HG02970 (cell line): ENCODE measurements around the gene PGLYRP2.
"Not testable (repeated sequence)": the region's sequence is repeated elsewhere in the genome, so short reads cannot be mapped to it uniquely, and the experiment has no call there.

Experiments
- ATAC-seq: cut with Tn5 transposase; IDR thresholded peaks from one replicate; pipeline ENCODE4 v1.9.1; 2021; ENCODE audit warnings: mild to moderate bottlenecking, moderate library complexity, moderate number of reproducible peaks; ENCODE audit not compliant: unreplicated experiment, low FRiP score

The PGLYRP2 gene

DNA sequence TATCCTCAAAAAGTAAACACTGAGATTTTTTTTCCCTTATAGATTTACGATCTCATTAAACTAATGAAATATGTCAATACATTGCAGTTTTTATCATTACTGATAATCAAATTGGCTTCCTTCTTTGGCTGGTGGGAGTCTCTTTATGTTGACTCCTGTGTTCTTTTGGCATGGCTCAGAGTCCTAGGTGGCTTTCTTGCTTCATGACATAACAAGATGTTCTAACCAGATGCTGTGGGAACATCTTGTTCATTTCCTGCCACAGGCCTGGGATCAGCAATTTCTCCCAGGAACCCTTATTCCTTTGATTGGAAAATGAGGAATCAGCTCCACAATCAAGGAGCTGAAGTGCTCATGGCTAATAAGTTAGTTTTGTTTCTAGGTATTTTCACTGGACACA is 15.8 kb upstream of the PGLYRP2 start:
- no peak for ATAC-seq

DNA sequence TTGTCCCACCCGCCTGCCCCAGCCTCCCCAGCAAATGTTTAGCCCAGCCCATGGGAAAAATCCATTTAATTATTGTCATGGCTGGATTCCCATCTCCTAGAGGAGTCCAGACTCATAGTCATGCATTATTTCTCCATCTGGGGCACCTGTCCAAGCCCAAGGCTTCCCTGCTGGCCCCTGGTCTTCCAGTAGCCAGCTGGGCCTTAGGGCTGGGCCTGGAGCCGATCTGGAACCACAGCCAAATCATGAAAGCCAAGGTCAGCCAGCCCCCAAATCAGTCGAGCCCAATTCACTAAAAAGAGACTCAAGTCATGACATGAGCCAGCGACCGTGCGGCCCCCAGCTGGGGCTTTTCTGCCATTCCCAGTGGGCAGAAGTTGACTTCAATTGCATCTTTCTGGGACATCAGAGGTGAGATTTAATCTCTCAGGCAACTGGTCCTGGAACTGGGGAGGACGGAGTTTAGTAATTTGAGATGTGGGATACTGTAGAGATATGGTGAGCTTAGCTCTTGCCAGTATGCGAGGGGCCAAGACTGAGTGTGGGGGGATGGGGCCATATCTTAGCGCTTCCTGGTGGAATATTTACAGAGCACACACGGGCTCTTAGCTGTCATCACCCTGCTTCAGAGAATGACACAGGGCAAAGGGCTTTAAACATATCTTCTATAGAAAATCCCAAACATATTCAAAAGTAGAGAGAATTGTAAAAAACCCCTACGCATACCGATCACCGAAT is 9.4 kb upstream of the PGLYRP2 start:
- ATAC-seq = no peak

DNA sequence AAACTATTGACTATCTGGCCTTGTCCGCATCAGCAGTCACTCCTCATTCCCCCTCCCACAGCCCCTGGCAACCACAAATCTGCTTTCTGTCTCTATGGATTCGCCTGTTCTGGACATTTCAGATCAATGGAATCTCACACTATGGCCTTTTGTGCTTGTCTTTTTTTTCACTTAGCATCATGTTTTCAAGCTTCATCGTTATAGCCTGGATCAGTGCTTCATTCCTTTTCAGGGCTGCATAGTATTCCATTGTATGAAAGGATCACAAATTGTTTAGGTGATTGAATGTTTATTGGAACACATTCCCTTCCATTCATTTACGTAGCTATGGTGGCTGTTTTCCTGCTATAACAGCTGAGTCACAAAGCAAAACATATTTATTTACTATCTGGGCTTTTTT is 7.7 kb upstream of the PGLYRP2 start:
- ATAC-seq = no peak

GRCh38 chr19:15485768-15486167 is 6.5 kb upstream of the PGLYRP2 start:
- not testable (repeated sequence) for ATAC-seq

DNA sequence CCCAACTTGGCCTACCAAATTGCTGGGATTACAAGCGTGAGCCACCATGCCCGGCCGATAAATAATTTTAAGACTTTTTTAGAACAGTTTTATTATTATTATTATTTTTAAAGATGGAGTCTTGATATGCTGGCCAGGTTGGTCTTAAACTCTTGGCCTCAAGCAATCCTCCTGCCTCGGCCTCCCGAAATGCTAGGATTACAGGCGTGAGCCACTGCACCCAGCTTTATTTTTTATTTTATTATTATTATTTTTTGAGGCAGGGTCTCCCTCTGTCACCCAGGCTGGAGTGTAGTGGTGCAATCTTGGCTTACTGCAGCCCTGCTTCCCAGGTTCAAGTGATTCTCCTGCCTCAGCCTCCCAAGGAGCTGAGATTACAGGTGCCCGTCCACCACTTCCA is 1.7 kb upstream of the PGLYRP2 start:
- not testable (repeated sequence) for ATAC-seq

- ATAC-seq = no peak
Observed at GRCh38 chr19:15476325-15476724, 3.0 kb downstream of the PGLYRP2 start.

DNA sequence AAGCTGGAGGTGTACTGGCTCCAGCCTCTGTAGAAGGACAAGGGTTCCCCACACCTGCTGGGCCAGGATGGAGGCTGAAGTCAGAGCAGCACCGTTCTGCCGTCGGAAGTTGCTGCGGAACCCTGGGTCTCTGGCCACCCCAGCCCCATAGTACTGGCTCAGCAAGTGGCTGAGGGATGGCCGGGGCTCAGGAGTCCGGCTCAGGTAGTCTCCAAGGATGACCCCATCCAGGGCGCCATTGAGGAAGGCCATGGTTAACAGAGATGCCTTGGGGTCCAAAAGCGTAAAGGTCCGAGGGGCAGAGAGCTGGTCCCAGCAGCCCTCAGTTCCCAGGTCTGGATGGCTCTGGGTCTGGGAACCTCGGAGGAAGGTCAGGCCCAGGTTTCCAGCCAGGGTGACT is 3.7 kb downstream of the PGLYRP2 start:
- no peak for ATAC-seq

- no peak for ATAC-seq
Observed at GRCh38 chr19:15475169-15475568, 4.1 kb downstream of the PGLYRP2 start.

- ATAC-seq = not testable (repeated sequence)
Observed at GRCh38 chr19:15473821-15474220, 5.5 kb downstream of the PGLYRP2 start.

GRCh38 chr19:15471639-15472101 is 7.6 kb downstream of the PGLYRP2 start:
- ATAC-seq = no peak

GRCh38 chr19:15469513-15470297 is 9.6 kb downstream of the PGLYRP2 start:
- ATAC-seq = no peak

- ATAC-seq = no peak
Observed at GRCh38 chr19:15468675-15469512, 10.4 kb downstream of the PGLYRP2 start.

DNA sequence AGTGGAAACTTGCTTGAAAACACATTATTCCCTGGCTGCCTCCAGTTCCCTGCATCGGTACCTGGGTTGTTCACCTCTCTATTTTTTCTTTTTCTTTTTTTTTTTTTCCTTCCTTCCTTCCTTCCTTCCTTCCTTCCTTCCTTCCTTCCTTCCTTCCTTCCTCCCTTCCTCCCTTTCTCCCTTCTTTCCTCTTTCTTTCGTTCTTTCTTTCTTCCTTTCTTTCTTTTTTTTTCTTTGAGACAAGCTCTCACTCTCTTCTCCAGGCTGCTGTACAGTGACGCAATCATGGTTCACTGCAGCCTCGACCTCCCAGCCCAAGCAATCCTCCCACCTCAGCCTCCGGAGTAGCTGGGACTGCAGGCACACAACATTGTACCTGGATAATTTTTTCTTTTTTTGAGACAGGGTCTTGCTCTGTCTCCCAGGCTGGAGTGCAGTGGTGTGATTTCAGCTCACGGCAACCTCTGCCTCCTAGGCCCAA is 11.5 kb downstream of the PGLYRP2 start:
- no peak for ATAC-seq

- no peak for ATAC-seq
Observed at GRCh38 chr19:15466851-15467733, 12.2 kb downstream of the PGLYRP2 start.

DNA sequence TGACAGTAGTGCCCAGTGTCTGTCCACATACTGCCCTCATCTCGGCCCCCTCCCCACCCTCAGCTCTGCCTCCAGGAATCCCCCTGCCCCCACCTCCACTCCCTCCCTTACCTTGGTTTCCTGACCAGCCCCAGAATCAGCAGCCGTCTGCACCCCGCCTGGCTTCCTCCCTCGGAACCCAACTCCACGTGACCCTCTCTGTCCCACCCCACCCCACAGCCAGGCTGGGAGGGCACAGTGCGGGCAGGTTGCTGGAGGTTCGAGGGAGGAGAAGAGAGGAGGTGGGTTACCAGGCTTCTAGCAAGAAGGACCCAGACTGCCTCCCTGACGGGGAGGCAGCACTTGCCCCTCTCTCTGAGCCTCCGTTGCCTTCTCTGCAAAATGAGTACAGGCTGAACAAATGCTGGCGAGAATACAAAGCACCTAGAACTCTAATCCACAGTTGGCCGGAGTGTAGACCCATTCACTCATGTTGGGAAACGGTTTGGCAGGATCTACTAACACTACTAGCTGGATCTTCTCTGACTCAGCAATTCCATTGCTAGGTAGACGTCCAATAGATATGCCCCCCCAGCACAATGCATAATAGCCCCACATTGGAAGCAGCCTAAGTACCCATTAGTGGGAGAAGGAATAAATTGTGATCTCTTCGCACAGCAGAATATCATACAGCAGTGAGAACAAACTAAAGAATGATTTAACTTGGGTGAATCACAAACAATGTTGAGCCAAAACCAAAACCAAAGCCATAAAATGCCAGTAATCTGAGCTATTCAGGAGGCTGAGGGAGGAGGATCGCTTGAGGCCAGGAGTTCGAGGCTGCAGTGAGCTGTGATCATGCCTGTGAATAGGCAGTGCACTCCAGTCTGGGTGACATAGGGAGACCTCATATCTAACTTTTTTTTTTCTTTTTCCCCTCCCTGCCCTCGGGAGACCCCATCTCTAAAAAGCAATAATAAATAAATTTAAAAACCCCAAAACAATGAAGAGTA is 14.6 kb downstream of the PGLYRP2 start, which contains the start of gene RASAL3:
RASAL3 (minus strand) TSS at position 151 of the 992 bp plus-strand sequence. CDS start 186 bp downstream, outside the sequence.
- no peak for ATAC-seq

GRCh38 chr19:15463861-15464371 is 15.4 kb downstream of the PGLYRP2 start:
- ATAC-seq = no peak

GRCh38 chr19:15461694-15462093 is 17.6 kb downstream of the PGLYRP2 start:
- ATAC-seq = no peak
